AG04450 (cell line): ENCODE data around the gene ZSWIM6. TPM values are rescaled to one million over a fixed set of nuclear protein-coding genes. Genes with fewer than 3 reads are reported as not detected.

Experiments
- CTCF ChIA-PET: fragments of 300-600, 350-600 bp; formaldehyde crosslinking; extraction: SDS; loops from one replicate; lab custom pipeline; 2022; ENCODE audit warnings: antibody characterized with exemption, inconsistent platforms; lab: Charles Lee
- POLR2A ChIA-PET: fragments of 350-600 bp; formaldehyde crosslinking; extraction: SDS; loops from one replicate; lab custom pipeline; 2021; ENCODE audit warnings: antibody characterized with exemption, inconsistent platforms; lab: Yijun Ruan, JAX
- DNase-seq: peaks from one replicate; pipeline ENCODE4 v3.0.0-alpha.2; 2011; ENCODE audit warnings: low read depth, low spot score
- H3K27ac ChIP-seq: one replicate; pipeline ENCODE4 v1.5.1; 2012; ENCODE audit warnings: low read depth, low read length, control low read depth
- H3K27me3 ChIP-seq: one replicate; pipeline ENCODE4 v1.6.0; 2012; ENCODE audit warnings: low read length; ENCODE audit not compliant: control insufficient read depth, insufficient read depth
- H3K4me3 ChIP-seq: 2 replicates; pipeline ENCODE4 v1.5.1; 2011; ENCODE audit warnings: mild to moderate bottlenecking, low read depth, low read length, control low read depth
- H3K9me3 ChIP-seq: 2 replicates; pipeline ENCODE4 v1.5.1; 2012; ENCODE audit warnings: low read length; ENCODE audit not compliant: control insufficient read depth, insufficient read depth
- polyA plus RNA-seq: library from polyadenylated mRNA; depleted of rRNA; stranded (reverse); fragments of >200 nt; gene quantifications from 2 replicates; pipeline ENCODE4 v1.2.3, GENCODE V29; 2011
- TF ChIP-seq, protein P1 (sequence below): IDR thresholded peaks from 2 replicates; pipeline ENCODE4 v1.5.1; 2011; ENCODE audit warnings: low read depth, low read length, control low read depth, inconsistent platforms

Gene ZSWIM6
- polyA plus RNA-seq, 1 experiment = 18.9 TPM

DNA sequence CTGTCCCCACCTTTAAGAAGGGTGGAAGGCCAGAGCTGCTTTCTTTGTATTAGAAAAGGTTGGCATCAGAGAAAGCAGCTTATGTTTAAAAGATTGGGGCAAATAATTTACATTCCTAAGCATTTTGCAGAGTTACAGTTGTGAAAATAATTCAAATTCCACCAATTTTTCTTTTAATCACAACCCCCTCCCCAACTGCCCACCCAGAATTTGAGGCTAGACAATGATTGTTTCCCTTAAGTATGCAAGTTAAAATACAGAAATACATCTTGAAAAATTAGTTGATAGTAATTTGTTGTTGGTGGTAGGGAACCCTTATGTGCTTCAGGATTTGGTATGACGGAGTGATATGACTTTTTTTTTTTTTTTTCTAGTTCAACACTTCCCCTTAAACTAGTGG, 133.0 kb downstream of the ZSWIM6 start:
- ChIA-PET POLR2A (no interaction called here), CTCF (no interaction called here)
- Histone ChIP-seq H3K4me3 (no peak overlapping the region), H3K27me3 (no peaks in the 10 kb centered on the region), H3K27ac (no peak overlapping the region), H3K9me3 (no peaks in the 10 kb centered on the region)
- TF ChIP-seq, protein P1, sequence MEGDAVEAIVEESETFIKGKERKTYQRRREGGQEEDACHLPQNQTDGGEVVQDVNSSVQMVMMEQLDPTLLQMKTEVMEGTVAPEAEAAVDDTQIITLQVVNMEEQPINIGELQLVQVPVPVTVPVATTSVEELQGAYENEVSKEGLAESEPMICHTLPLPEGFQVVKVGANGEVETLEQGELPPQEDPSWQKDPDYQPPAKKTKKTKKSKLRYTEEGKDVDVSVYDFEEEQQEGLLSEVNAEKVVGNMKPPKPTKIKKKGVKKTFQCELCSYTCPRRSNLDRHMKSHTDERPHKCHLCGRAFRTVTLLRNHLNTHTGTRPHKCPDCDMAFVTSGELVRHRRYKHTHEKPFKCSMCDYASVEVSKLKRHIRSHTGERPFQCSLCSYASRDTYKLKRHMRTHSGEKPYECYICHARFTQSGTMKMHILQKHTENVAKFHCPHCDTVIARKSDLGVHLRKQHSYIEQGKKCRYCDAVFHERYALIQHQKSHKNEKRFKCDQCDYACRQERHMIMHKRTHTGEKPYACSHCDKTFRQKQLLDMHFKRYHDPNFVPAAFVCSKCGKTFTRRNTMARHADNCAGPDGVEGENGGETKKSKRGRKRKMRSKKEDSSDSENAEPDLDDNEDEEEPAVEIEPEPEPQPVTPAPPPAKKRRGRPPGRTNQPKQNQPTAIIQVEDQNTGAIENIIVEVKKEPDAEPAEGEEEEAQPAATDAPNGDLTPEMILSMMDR = no peak
- DNase-seq = no peak

DNA sequence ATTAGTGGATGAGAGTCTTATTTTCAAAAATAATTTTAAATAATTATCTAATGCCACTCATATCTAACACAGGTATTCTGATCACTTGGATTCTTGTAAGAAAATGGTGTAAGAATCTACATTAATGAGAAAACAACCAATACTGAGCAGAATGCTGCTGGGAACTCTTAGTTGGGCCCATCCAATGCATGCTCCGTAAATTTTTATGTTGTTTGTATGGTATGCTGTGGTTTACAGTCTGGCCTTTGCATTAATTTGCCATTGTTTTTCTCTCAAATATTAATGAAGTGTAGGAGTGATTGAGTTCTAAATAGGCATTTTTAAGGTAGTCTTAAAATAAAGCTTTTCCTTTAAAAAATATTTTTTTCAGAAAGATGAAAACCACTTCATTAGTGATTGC, 133.4 kb downstream of the ZSWIM6 start:
- Histone ChIP-seq H3K27me3 (no peaks in the 10 kb centered on the region), H3K4me3 (no peak overlapping the region), H3K9me3 (no peaks in the 10 kb centered on the region), H3K27ac (no peak overlapping the region)
- ChIA-PET CTCF (no interaction called here), POLR2A (no interaction called here)
- DNase-seq = no peak
- TF ChIP-seq, protein P1 = no peak

DNA sequence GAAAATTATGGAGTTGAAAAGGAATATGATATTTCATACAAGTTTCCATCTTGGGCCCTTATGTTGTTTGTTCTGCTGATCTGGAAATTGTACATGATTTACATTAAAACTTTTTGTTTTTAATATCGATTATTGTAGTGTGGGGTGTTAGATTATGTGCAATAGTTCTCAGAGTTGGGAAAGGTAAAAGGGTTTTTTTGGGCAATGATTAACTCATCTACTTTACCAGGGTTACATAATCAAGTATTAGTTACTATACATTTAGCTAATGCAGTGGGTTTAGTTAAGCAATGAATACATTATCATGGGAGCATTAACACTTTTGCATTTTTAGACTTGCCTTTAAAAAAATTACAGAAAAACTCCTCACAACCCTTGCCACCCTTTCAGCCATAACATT, 134.0 kb downstream of the ZSWIM6 start:
- Histone ChIP-seq H3K27me3 (no peaks in the 10 kb centered on the region), H3K27ac (no peak overlapping the region), H3K9me3 (no peaks in the 10 kb centered on the region), H3K4me3 (no peak overlapping the region)
- ChIA-PET POLR2A (no interaction called here), CTCF (interaction anchor here (0.6 kb wide), 1 partner anchor 331 kb away, joined by 3 read pairs; no protein-coding TSS in a partner anchor)
- TF ChIP-seq, protein P1 = no peak
- no peak for DNase-seq

DNA sequence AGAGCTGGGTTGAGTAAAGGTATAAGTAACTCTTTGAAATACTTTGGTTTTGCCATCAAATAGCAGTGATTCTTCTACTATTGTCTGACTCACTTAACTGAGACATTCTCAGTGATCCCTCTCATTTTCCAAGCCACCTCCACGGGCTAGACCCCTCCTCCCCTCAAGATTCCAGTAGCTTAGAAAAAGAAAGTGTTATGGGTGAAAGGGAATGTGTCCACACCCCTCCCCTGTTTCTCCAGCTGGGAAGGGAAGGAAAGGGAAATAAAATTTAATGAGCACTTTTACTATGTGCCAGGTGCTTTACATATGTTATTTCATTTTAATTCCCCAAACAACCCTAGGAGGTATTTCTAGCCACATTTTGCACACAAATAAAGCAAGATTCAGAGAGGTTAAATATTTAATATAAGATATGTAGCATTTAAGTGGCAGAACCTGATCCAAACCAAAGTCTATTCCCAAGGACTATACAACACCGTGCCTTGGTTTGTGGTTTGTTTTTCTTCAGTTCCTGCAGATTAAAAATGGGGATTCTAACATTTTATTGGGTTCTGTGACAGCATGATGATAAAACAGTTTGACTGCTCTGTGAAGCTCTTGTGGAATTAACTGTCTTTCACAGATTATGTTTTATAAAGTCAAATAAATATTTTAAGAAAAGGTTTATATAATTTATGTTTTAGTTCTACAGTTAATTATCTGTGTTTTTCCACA, 135.9 kb downstream of the ZSWIM6 start:
- no peak overlapping the region for H3K27ac ChIP-seq

DNA sequence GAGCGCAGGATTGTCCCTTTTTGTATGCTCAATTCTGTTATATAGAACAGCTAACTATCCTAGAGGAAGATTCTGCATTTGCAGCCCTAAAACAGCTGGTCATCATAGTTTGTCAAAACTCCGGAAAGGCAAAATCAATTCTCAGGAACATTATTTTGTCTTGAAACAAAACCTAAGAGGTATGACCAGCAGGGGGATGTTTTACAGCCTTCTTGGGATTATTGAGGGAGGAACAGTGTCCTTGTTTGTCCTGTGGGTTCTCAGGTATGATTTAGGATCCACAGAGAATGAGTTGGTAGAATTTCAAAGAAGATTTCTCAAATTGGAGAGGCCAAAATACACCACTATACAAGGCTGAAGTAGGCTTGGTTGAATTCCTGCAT, 136.4 kb downstream of the ZSWIM6 start:
- no peak for DNase-seq
- ChIA-PET POLR2A (no interaction called here), CTCF (interaction anchor here (1.0 kb wide), 1 partner anchor 9 kb away, joined by 3 read pairs; no protein-coding TSS in a partner anchor)

More for the DNA sequence above, 135.9 kb downstream of the ZSWIM6 start:
- Histone ChIP-seq H3K27me3 (no peaks in the 10 kb centered on the region), H3K9me3 (peaks cover 3% of the 10 kb centered on the region; the same call in 1 of the 2 replicates), H3K4me3 (no peak overlapping the region; the same call in 1 of the 2 replicates)
- ChIA-PET CTCF (interaction anchor here (1.0 kb wide), 1 partner anchor 9 kb away, joined by 3 read pairs; no protein-coding TSS in a partner anchor), POLR2A (interaction anchor here (0.6 kb wide), 1 partner anchor 17 kb away, joined by 3 read pairs; no protein-coding TSS in a partner anchor)
- TF ChIP-seq, protein P1 = no peak
- no peak for DNase-seq

More for the DNA sequence above, 136.4 kb downstream of the ZSWIM6 start:
- peaks cover 3% of the 10 kb centered on the region; the same call in 1 of the 2 replicates for H3K9me3 ChIP-seq
- H3K27me3 ChIP-seq = no peaks in the 10 kb centered on the region
- H3K27ac ChIP-seq = no peak overlapping the region
- H3K4me3 ChIP-seq = no peak overlapping the region
- TF ChIP-seq, protein P1 = no peak
